Measurements from ENCODE around the gene UNC93A.
A peak's percentile ranks its signal among the peaks of the same experiment; 100 is the strongest.
"Not testable (repeated sequence)": the region's sequence is repeated elsewhere in the genome, so short reads cannot be mapped to it uniquely, and the experiment has no call there.

Gene UNC93A

DNA sequence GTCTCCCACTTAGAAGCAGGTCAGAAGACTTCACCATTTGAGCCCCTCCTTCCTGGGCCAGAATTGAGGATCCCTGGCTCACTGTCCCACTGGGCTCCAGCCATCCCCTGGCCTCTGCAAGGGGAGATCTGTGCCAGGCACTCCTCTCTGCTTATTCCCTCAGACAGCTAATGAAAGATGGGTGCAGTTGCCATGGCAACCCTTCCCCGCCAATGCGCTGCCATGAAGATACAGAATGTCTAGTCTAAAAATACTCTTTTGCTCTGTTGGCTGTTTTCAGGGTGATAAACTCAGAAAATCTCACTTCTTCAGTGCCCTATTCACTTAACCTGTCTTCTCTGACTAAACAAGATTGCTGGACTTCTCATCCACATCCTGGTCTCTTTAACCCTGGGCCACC lies 20.2 kb downstream of the UNC93A start:
- TF ChIP-seq PPARA (CRISPR knock-in tag; IDR thresholded peaks at IDR 0.05; ENCODE audit: borderline replicate concordance) (no peak), SNAI2 (CRISPR knock-in tag; IDR thresholded peaks at IDR 0.05) (no peak), TOX (CRISPR knock-in tag; IDR thresholded peaks at IDR 0.05; ENCODE audit: borderline replicate concordance) (no peak), BACH2 (CRISPR knock-in tag; IDR thresholded peaks at IDR 0.05; ENCODE audit: borderline replicate concordance) (no peak), CSDC2 (CRISPR knock-in tag; IDR thresholded peaks at IDR 0.05) (no peak), ISL1 (CRISPR knock-in tag; IDR thresholded peaks at IDR 0.05) (no peak), ZNF70 (CRISPR knock-in tag; IDR thresholded peaks at IDR 0.05) (no peak), ZFP30 (CRISPR knock-in tag; IDR thresholded peaks at IDR 0.05) (no peak), ARNTL (CRISPR knock-in tag; IDR thresholded peaks at IDR 0.05; ENCODE audit: borderline replicate concordance, low read depth) (no peak), OSR1 (CRISPR knock-in tag; IDR thresholded peaks at IDR 0.05) (no peak)
- TF ChIP-seq, protein P1, sequence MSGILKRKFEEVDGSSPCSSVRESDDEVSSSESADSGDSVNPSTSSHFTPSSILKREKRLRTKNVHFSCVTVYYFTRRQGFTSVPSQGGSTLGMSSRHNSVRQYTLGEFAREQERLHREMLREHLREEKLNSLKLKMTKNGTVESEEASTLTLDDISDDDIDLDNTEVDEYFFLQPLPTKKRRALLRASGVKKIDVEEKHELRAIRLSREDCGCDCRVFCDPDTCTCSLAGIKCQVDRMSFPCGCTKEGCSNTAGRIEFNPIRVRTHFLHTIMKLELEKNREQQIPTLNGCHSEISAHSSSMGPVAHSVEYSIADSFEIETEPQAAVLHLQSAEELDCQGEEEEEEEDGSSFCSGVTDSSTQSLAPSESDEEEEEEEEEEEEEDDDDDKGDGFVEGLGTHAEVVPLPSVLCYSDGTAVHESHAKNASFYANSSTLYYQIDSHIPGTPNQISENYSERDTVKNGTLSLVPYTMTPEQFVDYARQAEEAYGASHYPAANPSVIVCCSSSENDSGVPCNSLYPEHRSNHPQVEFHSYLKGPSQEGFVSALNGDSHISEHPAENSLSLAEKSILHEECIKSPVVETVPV (CRISPR knock-in tag; IDR thresholded peaks at IDR 0.05): no peak
- TF ChIP-seq, protein P2, sequence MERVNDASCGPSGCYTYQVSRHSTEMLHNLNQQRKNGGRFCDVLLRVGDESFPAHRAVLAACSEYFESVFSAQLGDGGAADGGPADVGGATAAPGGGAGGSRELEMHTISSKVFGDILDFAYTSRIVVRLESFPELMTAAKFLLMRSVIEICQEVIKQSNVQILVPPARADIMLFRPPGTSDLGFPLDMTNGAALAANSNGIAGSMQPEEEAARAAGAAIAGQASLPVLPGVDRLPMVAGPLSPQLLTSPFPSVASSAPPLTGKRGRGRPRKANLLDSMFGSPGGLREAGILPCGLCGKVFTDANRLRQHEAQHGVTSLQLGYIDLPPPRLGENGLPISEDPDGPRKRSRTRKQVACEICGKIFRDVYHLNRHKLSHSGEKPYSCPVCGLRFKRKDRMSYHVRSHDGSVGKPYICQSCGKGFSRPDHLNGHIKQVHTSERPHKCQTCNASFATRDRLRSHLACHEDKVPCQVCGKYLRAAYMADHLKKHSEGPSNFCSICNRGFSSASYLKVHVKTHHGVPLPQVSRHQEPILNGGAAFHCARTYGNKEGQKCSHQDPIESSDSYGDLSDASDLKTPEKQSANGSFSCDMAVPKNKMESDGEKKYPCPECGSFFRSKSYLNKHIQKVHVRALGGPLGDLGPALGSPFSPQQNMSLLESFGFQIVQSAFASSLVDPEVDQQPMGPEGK (CRISPR knock-in tag; IDR thresholded peaks at IDR 0.05; ENCODE audit: borderline replicate concordance): no peak
- TF ChIP-seq, protein P3, sequence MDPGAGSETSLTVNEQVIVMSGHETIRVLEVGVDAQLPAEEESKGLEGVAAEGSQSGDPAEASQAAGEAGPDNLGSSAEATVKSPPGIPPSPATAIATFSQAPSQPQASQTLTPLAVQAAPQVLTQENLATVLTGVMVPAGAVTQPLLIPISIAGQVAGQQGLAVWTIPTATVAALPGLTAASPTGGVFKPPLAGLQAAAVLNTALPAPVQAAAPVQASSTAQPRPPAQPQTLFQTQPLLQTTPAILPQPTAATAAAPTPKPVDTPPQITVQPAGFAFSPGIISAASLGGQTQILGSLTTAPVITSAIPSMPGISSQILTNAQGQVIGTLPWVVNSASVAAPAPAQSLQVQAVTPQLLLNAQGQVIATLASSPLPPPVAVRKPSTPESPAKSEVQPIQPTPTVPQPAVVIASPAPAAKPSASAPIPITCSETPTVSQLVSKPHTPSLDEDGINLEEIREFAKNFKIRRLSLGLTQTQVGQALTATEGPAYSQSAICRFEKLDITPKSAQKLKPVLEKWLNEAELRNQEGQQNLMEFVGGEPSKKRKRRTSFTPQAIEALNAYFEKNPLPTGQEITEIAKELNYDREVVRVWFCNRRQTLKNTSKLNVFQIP (CRISPR knock-in tag; IDR thresholded peaks at IDR 0.05; ENCODE audit: borderline replicate concordance, low read depth): no peak
- ATAC-seq: peak; percentile 27; the same call in 1 of the 3 replicates

DNA sequence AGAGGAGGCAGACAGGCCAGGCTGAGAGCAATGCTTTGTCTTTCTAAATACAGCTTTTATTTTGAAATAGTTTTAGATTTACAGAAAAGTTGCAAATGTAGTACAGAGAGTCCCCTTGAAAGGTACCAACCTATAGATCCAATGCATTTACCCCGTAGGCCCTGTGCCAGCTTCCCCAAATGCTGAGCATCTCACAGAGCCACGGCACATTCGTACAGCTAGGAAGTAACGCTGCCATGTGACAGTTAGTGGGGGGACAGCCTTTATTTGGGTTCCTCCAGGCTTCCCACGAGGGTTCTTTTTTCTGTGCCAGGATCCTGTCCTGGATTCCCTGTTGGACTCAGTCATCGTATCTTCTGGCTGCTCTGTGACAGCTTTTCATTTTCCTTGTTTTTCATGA lies 20.6 kb downstream of the UNC93A start:
- ATAC-seq: not testable (repeated sequence)

DNA sequence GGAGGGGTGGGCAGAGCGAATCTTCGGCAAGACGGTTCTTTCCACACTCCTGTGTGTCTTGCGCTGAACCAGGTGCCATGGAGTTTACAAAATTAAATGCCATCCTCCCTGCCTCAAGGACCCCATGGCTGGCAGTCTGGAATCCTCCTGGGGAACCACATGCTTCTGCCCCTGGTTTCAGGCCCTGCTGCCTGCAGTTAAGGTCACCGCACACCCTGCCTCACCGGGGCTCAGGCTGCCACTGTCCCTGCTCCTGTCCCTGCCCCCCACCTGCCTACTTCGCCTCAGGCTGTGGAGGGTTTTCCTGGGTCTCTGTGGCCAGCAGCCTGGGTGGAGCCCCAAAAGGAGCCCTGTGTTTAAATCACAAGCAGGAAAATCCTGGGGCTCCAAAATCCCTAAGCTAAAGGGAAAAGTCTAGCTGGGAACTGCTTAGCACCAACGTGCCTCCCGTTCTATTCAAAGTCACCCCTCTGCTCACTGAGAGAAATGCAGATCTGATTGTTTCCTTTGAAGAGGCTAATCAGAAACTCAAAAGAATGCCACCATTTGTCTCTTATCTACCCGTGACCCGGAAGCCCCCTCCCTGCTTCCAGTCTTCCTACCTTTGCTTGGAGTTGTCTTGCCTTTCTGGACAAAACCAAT lies 23.2 kb downstream of the UNC93A start:
- no peak for ATAC-seq
- TF ChIP-seq, protein P1 (CRISPR knock-in tag; IDR thresholded peaks at IDR 0.05): no peak
- TF ChIP-seq RARB (CRISPR knock-in tag; IDR thresholded peaks at IDR 0.05) (no peak), ARNTL (CRISPR knock-in tag; IDR thresholded peaks at IDR 0.05; ENCODE audit: borderline replicate concordance, low read depth) (no peak)
- TF ChIP-seq, protein P2 (CRISPR knock-in tag; IDR thresholded peaks at IDR 0.05; ENCODE audit: borderline replicate concordance): no peak

DNA sequence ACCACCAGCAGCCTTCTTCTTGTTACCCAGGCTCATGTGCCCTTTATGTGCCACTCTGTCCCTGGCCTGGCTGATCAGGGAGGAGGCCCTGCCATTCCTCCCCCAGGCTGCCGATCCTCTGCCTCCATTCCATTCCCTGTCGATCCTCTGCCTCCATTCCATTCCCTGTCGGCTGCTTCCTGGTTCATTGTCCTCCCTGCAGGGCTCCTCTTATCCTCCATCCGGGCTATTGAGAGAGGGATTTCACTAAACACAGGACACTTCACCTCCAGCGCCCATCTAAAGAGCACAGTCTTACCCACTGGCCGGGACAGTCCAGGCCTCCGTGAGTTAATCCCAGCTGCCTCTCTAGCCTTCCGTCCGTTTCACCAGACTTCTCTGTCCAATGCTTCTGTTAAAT lies 26.1 kb downstream of the UNC93A start:
- ATAC-seq: no peak
- TF ChIP-seq, protein P4, sequence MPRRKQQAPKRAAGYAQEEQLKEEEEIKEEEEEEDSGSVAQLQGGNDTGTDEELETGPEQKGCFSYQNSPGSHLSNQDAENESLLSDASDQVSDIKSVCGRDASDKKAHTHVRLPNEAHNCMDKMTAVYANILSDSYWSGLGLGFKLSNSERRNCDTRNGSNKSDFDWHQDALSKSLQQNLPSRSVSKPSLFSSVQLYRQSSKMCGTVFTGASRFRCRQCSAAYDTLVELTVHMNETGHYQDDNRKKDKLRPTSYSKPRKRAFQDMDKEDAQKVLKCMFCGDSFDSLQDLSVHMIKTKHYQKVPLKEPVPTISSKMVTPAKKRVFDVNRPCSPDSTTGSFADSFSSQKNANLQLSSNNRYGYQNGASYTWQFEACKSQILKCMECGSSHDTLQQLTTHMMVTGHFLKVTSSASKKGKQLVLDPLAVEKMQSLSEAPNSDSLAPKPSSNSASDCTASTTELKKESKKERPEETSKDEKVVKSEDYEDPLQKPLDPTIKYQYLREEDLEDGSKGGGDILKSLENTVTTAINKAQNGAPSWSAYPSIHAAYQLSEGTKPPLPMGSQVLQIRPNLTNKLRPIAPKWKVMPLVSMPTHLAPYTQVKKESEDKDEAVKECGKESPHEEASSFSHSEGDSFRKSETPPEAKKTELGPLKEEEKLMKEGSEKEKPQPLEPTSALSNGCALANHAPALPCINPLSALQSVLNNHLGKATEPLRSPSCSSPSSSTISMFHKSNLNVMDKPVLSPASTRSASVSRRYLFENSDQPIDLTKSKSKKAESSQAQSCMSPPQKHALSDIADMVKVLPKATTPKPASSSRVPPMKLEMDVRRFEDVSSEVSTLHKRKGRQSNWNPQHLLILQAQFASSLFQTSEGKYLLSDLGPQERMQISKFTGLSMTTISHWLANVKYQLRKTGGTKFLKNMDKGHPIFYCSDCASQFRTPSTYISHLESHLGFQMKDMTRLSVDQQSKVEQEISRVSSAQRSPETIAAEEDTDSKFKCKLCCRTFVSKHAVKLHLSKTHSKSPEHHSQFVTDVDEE (CRISPR knock-in tag; IDR thresholded peaks at IDR 0.05): no peak
- TF ChIP-seq TCF4 (CRISPR knock-in tag; IDR thresholded peaks at IDR 0.05; ENCODE audit: borderline replicate concordance): no peak
- TF ChIP-seq ESRRG (CRISPR knock-in tag; IDR thresholded peaks at IDR 0.05): no peak
- no peak for TF ChIP-seq ZFP30 (CRISPR knock-in tag; IDR thresholded peaks at IDR 0.05)
- TF ChIP-seq PPARA (CRISPR knock-in tag; IDR thresholded peaks at IDR 0.05; ENCODE audit: borderline replicate concordance): no peak
- no peak for TF ChIP-seq RARB (CRISPR knock-in tag; IDR thresholded peaks at IDR 0.05)
- TF ChIP-seq, protein P5, sequence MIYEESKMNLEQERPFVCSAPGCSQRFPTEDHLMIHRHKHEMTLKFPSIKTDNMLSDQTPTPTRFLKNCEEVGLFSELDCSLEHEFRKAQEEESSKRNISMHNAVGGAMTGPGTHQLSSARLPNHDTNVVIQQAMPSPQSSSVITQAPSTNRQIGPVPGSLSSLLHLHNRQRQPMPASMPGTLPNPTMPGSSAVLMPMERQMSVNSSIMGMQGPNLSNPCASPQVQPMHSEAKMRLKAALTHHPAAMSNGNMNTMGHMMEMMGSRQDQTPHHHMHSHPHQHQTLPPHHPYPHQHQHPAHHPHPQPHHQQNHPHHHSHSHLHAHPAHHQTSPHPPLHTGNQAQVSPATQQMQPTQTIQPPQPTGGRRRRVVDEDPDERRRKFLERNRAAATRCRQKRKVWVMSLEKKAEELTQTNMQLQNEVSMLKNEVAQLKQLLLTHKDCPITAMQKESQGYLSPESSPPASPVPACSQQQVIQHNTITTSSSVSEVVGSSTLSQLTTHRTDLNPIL (CRISPR knock-in tag; IDR thresholded peaks at IDR 0.05; ENCODE audit: low read depth): no peak

DNA sequence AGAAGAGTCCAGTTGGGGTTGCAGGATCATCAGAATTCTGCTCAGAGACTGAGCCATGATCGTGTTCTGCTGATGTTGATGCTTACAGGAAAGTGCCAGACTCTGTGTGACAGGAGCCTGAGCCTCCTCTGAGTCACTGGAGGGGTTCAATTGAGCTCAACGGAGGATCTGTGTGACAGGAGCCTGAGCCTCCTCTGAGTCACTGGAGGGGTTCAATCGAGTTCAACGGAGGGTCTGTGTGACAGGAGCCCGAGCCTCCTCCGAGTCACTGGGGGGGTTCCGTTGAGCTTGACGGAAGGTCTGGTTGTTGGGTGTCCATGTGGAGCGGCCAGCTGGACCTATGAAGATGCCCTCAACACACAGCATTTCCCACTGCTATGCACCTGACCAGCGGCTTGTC lies 27.2 kb downstream of the UNC93A start:
- ATAC-seq: not testable (repeated sequence)

DNA sequence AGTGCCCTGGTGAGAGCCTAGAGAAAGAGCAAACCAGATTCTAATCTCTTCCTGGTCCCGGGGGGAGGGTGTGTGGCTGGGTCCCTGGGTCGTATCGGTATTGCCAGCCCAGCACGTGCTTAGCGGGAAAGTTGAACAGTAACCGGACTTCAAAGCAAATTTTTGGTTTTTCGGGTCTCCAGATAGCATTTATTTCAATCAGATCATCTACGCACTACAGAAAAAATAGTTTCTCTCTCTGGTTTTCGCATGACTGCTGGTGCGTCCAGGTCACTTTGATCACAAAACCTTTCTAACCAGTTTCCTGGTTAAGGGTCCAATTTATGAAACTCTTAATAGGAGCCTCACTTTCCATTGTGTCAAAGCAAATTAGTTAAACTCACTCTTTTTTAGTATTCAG lies 27.7 kb downstream of the UNC93A start:
- not testable (repeated sequence) for ATAC-seq

Data from SK-N-SH treated with all-trans-retinoic acid at 6 μM for 48 hours (cell line).